GM21381 (cell line): ENCODE data around the gene PPP1R9A.
A peak's percentile ranks its signal among the peaks of the same experiment; 100 is the strongest.

ENCODE experiments used
- ATAC-seq: cut with Tn5 transposase; IDR thresholded peaks from one replicate; pipeline ENCODE4 v1.9.1; 2021; ENCODE audit warnings: mild to moderate bottlenecking, moderate library complexity; ENCODE audit not compliant: unreplicated experiment

The PPP1R9A gene

DNA sequence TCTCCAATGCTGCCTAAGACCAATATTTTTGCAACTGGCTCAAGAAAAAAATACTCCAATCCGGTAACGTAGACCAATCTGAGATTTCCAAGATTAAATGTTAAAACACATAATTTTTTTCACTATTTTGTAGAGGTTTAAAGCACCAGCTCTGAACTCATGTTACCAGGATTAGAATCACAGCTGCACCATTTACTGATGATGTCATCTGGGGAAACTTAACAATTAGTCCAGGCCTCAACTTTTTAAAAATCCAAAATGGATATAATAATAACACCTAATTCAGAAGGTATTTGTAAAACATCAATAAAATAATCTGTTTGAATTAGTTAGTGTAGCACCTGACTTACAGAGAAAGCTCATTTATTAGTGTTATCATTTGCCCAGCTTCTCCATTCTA, 402.6 kb downstream of the PPP1R9A start:
- no peak for ATAC-seq

DNA sequence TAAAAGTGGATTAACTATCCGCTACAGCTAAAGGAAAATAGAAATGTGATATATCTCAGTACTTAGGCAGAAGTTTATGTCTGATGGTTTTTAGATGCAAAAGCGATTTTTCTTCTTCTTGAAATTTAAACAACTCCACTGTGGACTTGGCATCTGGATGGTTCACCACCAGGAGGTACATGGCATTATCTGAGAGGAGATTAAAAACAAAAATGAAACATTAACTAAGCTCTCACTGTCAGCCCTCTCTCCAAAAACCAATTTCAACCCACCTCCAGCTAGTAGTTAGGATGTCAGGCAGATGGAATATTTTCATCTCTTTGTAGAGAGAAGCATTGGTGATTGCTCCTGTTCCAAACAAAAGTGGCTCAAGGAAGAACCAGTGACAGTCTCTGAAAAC, 404.0 kb downstream of the PPP1R9A start:
- no peak for ATAC-seq

DNA sequence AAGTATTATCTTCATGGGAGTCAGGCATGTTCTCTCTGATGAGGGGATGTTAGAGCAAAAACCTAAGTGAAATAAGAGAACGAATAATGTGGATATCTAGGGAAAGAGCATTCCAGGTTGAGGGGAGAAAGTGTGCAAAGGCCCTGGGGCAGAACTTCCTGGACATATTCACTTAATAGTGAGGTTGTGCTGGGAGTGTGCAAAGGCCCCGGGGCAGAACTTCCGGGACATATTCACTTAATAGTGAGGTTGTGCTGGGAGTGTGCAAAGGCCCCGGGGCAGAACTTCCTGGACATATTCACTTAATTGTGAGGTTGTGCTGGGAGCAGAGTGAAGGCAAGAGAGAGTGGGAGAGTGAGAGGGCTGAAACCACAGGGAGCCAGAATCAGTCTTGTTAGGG, 405.2 kb downstream of the PPP1R9A start:
- no peak for ATAC-seq

DNA sequence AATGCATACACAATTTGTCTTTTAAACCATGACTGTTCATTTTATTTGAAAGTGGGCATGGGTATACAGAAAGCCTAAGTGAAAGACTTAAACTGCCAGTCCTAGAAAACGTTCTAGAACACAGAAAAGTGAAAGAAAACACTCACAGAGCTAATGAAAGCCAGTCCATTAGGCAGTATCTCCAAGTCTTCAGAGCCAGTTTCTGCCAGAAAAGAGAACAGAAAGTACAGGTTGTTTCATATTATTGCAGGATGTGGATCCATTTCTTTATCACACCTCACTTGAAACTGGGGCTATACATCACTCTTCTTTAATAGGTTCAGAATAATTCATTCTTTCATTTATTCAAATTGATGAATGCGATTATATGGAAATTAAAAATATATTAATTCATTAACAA, 409.2 kb downstream of the PPP1R9A start:
- peak; percentile 86 for ATAC-seq

- no peak for ATAC-seq
Observed at GRCh38 chr7:95317546-95317945, 410.2 kb downstream of the PPP1R9A start.

DNA sequence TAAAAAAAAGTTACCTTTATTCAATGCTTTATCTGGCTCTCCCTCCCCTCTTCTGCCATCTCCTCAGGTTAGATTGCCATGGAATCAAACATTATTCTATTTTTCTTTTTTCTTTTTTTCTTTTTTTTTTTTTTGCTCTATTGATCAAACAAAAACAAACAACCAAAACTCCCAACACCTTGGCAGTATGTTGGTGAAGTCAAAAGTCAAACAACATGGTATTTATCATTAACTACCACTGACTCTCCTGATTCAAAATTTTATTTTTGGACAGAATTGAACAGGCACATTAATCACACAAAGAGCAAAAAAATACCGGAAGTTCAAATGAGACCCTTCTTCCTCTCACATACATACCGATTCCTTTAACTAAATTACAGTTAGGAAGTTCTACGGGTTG, 410.6 kb downstream of the PPP1R9A start:
- ATAC-seq: no peak

DNA sequence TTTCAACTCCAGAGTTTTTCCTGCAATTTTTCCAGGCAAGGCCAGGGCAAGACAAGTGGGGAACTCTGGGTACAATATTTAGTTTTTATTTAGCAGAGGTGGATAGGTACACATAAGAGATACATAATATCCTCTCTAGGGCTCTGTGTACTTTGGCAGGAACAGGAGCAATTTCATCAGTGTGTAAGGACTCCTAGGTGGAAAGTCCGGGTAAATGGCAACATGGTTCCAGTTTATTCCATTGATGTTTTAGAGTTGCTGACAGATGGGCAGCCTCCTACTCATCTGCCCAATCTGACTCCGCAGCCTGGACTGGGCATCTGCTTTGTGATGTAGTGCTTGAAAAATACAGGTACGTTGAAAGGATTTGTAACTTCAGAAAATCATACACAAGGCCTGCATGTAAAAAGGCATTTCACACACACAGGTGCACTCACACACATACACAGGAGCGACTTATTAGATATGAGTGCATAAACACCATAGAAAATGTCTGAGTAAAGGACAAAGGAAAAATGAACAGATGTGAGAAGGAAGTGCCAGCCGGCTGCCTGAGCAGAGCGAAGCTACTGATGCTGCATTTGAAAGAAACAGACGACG, 411.2 kb downstream of the PPP1R9A start:
- ATAC-seq: no peak

- no peak for ATAC-seq
Observed at GRCh38 chr7:95319570-95319969, 412.2 kb downstream of the PPP1R9A start.

DNA sequence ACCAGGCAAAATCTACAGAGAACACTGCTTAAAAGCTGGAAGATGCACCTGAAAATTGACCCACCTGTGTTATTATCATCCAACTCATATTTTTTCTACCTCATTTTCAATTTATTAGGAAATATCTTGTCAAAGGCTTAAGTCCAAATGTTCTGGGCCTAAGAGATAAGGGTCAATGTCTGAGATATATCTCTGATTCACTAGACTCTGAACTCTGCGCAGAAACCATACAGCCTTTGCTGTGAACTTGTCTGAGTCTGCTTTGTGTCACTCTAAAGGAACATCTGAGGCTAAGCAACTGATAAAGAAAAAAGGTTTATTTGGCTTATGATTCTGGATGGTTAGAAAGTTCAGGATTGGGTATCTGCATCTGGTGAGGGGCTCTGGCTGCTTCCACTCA, 413.3 kb downstream of the PPP1R9A start:
- no peak for ATAC-seq

GRCh38 chr7:95321720-95322119, 414.3 kb downstream of the PPP1R9A start:
- no peak for ATAC-seq

DNA sequence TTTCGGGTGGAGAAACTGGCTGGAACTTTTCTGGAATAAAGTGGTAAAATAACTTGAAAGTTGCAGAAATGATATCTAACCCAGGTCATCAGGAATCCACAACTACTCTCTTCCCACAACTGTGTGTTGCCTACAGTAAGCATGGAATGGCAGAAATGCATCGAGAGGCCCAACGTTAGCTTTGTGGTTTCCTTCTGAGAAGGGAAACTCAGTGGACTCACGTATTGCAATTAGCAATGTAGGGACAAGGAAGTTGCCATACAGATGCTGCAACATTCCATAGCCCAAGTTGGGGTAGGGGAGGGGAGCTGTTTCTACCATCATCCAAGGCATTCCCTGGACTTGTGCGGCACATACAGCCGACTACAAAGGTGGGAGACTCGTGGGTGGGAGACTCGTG, 415.0 kb downstream of the PPP1R9A start:
- ATAC-seq: no peak

DNA sequence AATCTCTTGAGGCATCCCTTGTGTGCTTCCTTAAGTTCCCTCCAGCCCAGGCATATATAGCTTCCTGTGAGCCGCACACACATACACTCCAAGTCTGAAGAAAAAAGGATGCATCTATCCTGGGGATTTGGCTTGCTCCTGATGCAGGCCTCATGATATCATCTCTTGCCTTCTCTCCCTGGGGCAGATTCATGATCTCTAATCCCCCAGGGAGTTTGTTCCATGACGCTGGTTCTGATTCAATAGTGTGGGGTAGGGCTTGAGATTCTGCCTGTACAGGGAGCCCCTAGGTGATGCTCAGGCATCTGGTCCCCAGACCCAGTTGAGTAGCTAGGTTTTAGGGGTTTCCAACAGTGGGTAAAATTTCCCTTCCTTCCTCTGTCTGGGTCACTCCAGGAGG, 415.5 kb downstream of the PPP1R9A start:
- no peak for ATAC-seq

- ATAC-seq: no peak
Observed at GRCh38 chr7:95323410-95324129, 416.2 kb downstream of the PPP1R9A start.

GRCh38 chr7:95324431-95324830, 417.0 kb downstream of the PPP1R9A start, which contains the start of gene PON1:
Gene PON1, minus strand, starts transcription at chr7:95324532. Its CDS starts 57 bp downstream, at chr7:95324475.
- ATAC-seq: peak; percentile 71

DNA sequence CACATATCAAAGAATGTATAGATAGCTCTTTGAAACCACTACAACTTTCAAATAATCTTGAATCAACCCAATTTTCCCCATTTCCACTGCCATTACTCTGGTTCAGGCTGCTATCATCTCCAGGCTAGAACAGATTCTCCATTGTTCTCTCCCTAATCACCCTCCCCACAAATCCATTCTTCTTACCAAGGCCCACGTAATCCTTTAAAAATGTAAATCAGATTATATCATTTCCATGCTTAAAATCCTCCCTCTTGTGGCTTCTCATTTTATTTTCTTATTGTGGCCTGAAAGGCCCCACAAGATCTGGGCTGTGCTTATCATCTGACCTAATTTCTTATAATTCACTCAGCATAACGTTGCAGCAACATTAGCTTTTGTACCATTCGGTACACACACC, 420.0 kb downstream of the PPP1R9A start:
- no peak for ATAC-seq

DNA sequence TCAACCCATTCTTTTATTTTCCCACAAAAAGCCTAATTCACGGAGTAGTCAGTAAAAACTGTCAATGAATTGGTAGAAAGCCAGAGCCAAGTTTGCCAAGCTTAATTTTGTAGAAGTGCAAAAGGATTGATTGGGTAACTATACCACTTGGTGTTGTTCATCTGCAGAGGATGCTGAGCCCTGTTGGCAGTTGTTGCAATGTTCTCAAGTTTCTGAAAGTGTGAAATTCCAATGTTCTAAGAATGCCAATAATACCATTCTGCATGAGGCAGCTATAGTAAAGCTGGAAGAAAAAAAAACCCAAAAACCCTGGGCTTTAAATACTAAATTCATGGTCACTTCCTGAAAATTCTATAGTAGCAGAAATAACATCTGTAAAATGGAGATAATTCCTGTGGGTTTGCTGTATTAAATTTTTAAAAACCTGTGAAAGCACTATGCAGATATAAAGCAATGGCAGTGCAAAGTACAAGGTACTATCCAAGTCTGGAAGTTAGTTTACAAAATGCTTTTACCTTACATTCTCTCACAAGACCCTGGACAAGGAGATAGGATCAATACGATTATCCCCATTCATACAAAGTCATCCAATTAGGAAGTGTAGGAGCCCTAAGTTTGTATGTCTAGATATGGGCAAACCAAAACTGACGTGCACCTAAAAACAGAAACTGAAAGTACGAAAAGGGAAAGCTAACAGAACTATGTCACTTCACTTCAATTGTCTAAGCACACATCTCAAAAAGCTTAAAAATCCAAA, 423.0 kb downstream of the PPP1R9A start:
- ATAC-seq: peak; percentile 98

DNA sequence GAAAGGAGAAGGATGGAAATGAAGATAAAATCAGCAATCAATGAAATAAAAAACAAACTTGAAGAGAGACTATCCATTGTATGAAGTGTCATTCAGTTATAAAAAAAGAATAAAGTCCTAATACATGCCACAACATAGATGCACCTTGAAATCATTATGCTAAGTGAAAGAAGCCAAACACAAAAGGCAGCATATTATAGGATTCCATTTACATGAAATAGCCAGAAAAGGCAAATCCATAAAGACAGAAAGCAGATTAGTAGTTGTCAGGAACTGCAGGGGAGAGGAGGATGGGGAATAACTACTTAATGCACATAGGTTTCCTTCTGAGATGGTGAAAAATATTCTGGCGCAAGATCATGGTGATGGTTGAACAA, 423.6 kb downstream of the PPP1R9A start:
- ATAC-seq: peak; percentile 18

GRCh38 chr7:95334447-95334846, 427.1 kb downstream of the PPP1R9A start:
- ATAC-seq: no peak

DNA sequence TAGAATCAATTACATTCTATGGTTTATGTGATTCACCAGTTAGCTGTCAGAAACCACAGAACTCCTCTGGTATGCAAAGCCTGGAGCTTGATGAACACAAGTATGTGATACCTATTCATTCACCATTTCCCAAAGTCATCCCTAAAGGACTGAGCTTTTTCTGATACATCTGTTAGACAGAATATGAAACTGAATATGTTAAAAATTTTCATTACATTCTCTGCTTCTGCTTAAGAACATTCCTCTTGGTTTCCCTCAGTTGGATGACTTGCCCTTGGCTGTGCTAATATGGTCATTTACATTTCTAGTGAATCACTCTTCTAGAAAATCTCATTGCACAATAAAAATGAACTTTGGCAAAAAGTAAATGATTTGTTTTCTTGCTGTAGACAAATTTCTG, 427.7 kb downstream of the PPP1R9A start:
- ATAC-seq: no peak

- no peak for ATAC-seq
Observed at GRCh38 chr7:95338832-95339231, 431.4 kb downstream of the PPP1R9A start.

- no peak for ATAC-seq
Observed at GRCh38 chr7:95340491-95340890, 433.1 kb downstream of the PPP1R9A start.

DNA sequence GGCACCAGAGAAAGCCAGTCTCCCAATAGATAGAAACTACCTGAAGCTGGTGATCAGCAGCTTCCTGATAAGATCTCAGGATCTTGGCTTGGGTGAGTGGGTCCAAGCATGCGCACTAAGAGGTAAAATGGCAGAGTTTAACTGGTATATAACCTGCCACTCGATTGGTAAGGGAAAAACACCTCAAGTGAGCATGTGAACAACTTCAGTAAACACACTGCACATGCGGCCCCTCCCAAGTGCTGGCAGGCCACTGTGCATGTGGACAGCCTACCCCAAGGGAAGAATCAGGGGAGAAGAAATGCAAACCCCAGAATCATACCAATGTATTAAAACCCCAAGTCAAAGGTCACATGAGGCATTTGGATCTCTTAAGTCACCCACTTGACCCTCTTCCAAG, 434.6 kb downstream of the PPP1R9A start:
- ATAC-seq: no peak
